HG03442 (cell line): ENCODE measurements around the gene LCN1.
"Not testable (repeated sequence)": the region's sequence is repeated elsewhere in the genome, so short reads cannot be mapped to it uniquely, and the experiment has no call there.

Experiments used
- ATAC-seq: cut with Tn5 transposase; IDR thresholded peaks from one replicate; pipeline ENCODE4 v1.9.1; 2021; ENCODE audit warnings: mild to moderate bottlenecking, moderate library complexity; ENCODE audit not compliant: unreplicated experiment

The LCN1 gene

DNA sequence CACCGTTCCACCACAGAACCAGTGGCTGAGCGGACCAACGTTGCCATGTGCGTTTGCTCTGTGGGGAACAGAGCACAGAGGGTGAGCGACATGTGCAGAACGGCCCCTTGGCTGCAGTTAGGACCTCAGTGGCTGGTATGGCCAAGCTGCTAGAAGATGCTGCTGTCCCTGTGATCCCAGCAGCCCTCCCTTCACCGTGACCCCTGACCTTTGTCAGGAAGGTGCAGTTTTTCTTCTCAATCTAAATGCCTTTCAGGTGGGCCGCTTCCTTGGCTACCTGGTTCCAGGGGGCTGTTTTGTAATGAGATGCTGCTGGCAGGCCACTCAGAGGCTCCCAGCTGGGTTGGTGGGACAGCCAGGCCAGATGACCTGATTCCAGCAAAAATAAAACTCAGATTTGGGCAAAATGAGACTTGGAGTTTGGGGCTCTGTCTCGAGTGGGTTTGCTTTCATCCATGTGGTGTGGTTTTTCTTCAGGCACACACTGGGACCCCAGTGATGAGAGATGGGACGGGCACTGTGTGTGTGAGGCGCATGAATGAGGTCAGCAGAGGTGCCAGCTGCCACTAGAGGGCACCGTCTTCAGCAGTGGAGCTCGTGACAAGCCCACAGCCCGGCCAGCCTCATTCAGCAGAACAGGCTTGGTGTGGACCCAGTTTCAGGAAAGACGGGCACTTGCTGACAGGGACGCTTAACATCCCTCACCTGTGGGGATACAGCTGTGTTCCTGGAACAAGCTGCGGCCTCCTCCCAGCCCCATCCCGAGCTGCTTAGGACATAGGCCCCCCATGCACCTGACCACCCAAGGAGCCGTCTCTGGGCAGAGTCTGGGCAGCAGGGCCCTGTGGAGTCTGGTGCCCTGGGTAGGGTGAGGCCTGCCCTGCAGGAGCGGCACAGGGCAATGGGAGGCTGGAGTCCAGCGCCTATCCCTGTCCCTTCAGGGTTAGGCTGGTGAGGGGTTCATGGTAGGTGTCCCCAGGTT, 16.7 kb upstream of the LCN1 start:
- no peak for ATAC-seq

DNA sequence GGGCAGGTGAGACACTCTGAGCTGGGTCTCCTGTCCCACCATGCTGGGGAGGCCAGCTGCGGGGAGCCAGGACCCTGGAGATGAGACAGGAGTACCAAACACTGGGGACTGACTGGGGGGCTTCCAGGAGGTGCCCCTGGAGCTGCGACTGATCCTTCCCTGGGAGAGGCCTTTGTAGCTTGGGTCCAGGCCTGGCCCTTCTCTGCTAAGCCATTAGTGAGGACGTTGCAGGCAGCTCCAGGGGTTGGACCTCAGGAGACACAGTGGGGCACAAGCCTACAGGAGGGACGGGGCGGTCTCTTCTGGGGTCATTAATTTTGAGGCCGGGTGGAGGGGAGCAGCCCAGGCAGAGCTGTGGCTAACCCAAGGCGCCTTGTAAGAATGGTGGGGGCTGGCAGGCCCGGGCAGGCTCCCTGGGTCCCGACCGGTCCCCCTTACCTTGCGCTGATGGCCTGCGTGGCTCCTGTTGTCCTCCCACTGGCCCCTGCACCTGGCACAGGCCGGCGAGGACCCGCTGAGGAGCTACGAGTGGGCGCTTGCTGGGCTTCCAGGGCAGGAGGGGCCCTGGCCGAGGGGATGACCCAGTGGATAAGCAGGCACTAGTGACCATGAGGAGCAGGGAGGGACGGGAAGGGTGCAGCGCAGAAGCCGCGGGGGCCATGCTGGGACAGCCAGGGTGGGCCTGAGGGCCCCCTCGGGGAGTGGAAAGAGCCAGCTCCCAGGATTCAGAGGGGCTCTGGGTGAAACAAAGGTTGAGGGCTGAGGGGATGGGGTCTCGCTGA, 15.6 kb upstream of the LCN1 start:
- ATAC-seq: no peak

DNA sequence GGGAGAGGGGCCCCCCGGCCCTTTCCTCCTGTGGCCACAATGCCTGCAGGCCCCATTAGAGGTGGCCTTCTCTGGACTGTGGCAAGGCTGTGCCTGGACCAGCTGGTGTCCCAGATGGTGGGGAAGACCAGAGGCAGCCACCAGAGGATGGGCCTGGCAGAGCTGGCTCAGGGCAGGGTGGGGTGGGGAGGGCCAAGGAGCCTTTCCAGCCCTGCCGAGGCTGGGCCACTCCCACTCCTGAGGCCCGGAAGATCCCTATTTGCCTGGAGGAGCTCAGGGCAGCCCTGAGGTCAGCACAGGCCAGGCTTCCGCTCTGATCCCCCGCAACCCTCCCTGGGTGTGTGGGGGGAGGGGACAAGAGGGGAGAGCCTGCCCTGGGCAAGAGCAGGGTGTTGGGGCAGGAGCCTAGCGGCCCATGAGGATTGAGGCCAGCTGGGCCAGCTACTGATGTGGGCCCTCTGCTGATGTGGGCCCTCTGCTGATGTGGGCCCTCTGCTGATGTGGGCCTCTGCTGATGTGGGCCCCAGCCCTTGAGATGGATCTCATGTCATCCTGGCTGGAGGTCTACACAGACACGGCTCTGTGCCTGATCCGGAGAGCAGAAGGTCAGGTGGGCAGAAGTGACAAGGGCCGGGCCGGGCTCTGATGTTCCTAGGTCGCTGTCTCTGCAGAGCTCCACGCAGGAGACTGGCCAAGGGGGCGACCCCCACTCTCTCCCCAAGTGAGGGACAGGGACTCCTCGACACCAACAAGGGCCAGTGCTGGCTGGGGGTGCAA, 14.7 kb upstream of the LCN1 start:
- ATAC-seq: no peak

DNA sequence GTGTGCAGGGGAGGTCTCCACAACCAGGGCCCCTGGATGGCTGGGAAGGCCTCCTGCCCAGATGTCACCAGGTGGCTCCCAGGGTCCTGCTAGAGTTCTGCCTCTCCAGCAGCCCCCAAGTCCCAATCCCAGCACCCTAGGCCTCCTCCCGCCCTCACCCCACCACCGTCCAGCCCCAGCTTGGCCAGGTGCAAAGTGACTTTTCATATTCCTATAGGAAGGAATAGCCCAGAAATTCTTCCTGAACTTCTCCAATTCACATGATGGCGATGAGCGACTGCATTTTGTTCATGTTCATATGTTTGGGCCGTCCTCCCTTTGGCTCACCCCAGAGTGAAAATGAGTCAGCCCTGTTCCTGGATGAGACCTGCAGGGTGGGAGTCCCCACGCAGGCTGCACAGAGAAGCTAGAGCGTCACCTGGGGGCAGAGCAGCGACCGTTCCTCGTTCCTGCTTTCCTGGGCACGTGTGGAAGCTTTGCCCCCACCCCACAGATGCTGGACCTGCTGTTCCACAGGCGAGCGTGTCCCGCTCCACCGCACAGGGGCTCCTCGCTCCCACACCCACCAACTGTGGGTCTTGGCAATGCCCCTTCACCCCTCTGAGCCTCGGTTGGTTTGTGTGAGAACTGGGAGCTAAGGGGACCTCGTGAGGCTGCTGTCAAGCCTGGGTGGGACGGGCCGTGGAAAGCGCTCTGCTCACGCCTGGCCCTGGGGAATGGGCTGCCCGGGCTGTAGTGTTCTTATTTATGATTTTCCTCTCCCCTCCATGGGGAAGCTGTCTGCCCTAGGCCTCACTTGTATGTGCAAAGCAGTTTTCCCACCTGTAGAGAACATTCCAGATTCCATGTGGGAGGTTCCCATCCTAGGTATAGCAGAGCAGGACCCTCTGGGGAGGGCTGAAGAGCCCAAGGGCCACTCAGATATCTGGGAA, 13.9 kb upstream of the LCN1 start:
- ATAC-seq: no peak

DNA sequence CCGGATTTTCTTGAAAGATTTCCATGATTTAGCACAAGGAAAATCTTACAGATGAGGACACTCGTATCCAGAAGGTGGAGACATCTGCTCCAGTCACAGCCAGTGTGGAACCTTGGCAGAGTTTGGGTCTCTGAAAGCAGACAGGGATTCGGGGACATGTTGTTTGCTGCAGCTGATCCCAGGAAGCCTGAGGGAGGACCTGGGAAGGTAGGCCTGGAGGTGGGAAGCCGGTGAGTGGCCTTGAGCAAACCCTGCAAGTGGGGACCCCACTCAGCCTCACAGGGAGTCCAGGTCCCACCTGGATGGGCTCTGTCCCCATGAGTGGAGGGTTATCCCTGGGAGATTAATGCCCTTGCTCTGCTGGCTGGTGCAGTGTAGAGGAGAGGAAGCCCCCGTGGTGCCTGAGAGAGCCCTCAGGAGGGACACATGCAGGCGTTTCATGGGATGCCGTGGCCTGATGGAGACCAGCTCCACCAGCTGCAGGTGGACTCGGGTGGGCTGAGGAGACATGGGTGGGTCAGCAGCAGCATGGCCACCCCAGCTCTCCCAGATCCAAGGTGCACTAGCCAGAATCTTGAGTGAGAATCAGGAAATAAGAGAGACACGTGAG, 12.9 kb upstream of the LCN1 start:
- no peak for ATAC-seq

DNA sequence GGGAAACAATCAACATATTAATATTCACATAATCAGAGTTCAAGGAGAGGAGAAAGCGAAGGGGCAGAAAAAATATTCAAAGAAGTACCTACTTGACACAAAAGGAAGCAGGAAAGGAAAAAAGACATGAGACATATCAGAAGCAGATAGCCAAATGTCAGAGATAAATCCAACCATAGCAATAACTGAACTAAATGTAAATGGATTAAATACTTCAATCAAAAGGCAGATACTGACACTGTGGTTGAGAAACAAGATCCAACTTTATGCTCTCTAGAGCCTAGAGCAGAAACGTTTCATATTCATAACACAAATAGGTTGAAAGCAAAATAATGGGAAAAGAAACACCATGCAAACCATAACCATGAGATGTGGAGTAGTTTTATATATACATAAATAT, 11.8 kb upstream of the LCN1 start:
- no peak for ATAC-seq

DNA sequence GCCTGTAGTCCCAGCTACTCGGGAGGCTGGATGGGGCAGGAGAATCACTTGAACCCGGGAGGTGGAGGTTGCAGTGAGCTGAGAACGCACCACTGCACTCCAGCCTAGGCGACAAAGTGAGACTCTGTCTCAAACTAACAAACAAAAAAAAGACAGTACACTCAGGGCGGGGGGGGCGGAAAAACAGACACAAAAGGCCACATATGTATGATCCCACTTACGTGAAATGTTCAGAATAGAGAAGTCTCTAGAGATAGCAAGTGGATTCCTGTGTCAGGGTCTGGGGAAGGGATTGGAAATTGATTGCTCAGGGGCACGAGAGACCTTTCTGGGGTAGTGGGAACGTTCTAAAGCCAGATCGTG, 9.0 kb upstream of the LCN1 start:
- no peak for ATAC-seq

DNA sequence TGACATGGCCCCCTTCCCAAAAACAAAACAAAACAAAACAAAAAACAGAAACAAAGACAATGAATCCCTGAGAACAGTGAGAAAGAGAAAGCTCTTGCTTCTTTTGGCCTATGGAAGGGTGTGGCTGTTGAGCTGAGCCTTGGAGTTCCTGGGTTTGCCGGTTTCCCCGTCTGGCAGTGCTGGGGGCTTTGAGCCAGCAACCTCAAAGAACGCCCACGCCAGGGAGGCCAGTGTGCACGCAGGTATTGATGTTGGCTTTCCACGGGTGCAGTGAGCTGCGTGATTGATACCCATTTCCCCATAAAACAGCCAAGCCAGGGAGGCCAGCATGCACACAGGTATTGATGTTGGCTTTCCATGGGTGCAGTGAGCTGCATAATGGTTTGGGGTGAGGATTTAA, 8.3 kb upstream of the LCN1 start:
- ATAC-seq: no peak

DNA sequence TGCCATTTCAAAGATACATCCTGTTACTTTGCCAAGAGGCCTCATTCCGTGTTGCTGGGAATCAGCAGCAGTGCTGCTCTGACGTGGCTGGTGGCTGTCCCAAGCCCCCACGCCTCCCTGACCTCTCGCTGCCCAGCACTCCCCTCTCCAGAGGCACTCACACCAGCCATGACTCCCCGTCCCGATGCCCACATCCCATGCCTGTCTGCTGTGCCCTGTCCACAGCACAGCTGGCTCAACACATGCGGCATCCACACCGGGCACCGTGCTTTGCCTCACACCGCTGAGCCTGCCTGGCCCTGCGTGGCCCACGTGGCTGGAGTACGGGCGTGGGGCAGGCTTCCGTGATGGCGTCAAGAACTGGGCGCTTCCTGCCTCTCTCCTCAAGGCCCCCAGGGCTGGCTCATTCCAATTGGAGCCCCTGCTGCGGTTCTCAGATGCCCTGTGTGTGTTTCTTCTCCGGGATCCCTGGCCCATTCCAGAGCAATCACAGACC, 7.8 kb upstream of the LCN1 start:
- ATAC-seq: no peak

DNA sequence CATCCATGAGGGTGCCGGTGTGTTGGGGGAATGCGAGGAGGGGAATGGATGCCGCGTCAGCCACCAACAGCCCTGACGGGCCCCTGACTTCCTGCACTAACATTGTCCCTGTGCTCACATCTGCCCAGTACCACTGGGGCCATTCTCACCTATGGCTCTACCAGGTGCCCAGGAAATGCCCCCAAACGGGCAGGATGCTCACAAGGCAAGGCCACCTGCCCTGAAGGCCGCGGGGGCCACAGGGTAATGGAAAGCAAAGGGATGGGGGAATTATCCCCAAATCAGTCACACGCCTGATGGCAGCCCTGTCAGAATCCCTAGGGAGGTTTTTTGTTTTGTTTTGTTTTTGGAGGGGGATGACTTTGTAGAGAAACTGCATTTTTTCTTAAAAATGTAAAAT, 7.3 kb upstream of the LCN1 start:
- ATAC-seq: not testable (repeated sequence)

DNA sequence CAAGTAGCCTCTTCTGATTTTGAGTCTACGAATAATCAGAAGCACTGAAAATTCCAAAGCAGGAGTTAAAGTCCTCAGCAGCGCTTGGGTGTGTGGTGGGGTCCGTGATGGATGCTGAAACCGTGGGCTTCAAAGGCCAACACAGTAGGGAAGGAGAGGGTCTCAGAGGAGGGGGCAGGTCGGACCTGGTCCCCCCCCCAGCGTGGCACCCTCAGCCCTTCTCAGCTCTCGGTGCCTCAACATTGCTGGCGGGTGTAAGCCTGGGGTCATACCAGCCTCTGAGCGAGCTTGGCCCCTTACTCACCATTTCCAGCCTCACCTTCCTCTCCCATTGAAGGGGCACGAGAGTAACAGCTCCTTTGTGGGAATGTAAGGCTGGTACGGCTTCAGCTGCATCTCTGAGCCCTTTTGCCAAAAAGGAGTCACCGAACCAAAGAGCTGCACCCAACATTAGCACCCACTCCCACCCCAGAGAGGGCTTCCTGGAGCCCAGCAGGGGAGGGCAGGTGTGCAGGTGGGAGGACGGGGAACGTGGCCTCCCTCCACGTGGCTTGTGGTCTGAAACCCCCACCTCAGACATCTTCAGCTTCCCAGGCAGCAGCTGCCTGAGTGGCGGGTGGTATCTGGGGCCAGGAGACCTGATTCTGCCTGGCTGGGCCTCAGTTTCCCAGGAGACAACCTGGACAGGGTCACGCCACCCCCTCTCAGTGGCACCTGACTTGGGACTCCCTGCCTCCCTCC, 6.7 kb upstream of the LCN1 start:
- ATAC-seq: no peak

DNA sequence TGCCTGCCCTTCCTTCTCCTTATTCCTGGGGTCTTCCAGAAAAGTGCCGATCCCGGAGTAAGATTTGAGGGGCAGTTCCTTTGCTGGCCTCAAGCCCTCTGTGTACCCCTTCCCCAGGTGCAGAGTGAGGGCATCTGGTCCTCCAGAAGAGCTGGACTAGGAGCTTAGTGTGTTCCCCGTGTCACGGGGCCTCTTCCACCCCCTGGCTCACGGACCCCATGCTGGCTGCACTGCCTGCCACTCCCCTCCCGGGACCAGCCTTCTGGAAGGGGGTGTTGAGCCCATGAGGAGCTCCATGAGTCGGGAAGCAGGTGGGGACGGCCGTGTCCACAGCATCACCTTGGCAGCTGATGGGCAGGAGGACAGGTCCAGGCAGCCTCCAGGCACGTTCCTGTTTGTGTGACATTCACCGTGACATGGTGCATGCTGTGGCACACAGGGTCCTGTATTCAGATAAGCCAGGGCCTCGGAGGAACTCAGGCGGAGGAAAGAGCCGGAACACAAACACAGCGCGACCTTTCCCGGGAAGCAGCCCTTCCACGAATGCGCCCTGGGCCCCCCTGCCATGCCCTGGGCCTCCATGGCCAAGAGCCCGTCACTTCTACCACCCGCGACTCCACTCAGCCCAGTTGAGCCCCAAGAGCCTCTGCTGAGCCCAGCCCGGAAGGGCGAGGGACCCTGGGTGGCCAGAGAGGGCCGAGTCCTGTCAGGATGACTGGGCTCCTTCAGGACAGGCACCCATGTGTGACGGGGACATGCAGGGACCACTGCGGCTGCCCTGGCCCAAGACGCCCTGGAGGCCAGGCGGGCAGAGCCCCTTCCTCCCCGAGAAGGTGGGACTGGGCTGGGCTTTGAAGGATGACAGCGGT, 5.9 kb upstream of the LCN1 start:
- ATAC-seq: no peak

DNA sequence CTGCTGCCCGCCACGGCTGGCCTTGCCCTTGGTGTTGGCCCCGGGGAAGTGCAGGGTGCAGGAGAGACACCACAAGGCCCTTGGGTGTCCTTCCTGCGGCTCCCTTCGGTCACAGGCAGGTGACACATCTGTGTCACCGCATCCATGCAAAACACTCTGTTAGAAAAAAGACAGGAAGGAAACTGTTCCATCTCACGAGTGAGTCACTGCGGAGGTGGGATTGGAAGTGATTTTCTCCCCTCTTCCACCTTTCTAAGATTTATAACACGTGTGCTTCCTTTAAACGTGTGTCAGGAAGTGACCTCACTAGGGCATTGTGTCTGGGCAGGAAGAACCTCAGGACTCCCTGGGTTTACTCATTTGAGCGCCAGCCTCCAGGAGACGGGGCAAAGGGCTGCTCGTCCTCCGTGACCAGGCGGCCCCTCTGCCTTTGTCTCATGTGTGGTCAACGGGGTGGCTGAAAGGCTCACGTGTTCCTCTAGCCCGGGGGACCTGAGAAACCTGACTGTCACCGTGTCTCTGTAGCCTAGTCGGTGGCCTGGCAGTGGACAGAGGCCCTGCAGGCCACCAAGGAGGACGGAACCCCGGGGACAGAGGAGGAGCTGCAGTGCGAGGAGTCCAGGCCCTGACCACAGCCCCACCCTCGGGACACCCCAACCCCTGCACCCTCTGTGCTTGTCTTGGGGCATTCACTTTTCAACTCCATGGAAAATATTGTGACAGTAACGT, 4.9 kb upstream of the LCN1 start:
- no peak for ATAC-seq

DNA sequence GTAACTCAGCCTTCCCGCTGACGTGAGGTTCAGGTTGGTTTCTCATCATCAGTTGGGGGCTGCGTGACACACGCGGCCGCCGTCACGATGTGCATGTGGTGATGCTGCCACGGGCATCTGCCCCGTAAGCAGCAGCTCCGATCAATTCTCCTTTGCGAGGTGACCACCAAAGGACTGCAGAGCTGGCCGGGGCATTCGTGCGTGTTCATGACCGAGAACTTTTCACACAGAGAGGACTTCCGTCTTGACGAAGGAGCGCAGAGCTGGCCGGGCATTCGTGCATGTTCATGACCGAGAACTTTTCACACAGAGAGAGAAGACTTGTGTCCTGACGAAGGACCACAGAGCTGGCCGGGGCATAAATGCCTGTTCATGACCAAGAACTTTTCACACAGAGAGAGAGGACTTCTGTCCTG, 3.8 kb upstream of the LCN1 start:
- no peak for ATAC-seq

DNA sequence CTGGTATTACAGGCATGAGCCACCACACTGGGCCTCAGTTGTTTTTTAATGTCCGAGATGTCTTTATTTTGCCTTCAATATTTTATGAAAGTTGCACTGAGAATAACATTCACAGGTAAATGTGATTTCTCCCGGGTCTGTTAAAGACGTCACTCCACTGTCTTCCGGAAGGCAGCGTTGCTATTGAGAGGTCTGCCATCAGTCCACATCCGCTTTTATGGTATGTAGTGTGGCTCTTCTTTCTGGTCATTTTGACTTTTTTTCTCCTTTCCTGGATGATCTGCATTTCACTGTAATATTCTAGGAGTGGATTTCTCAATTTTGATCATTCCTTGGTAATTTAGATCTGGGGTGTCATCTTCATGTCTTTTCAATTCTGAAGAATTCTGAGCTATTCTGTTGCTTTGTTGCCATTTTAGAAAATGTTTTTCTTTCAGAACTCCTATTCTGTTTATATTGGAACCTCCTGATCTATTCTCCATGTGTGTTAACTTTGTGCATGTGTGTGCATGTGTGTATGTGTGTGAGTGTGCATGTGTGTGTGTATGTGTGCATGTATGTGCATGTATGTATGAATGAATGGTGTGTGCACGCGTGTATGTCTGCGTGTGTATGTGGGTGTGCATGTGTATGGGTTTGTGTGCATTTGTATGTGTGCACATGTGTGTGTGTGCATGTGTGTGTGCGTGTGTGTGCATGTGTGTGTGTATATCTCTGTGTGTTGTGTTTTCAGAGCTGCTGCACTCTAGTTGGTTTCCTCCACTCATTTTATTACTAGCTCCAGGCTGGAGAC, 1.9 kb upstream of the LCN1 start:
- no peak for ATAC-seq

DNA sequence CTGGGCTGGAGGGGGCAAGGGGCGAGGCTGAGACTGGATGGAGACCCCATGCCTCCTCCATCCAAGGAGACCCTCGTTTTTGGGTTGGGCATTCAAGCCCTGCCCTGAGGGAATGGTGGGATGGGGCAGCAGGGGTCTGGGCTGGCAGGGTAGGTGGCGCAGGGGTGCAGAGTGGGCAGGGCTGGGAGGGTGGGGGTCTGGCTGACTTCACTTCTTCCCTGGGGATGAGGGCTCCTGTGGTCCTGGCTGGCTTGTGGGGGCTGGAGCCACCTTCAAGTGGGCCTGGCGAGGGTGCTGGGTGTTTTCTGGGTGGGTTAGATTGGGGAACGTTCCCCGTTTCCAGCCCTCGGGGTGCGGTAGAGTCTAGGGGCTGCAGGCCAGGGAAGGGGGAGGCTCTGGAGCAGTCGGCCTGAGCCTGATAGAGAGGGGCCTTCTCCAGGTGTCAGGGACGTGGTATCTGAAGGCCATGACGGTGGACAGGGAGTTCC, 412 bp downstream of the LCN1 start:
- no peak for ATAC-seq
